NCI-H146 treated with DMSO at 0.1 percent for 48 hours (cell line): ENCODE results near the gene E2F4.
A peak's percentile ranks its signal among the peaks of the same experiment; 100 is the strongest.

Experiments used
- DNase-seq: peaks from one replicate; lab custom pipeline; 2025; ENCODE audit not compliant: unreplicated experiment; lab: John Stamatoyannopoulos, UW

Gene E2F4

DNA sequence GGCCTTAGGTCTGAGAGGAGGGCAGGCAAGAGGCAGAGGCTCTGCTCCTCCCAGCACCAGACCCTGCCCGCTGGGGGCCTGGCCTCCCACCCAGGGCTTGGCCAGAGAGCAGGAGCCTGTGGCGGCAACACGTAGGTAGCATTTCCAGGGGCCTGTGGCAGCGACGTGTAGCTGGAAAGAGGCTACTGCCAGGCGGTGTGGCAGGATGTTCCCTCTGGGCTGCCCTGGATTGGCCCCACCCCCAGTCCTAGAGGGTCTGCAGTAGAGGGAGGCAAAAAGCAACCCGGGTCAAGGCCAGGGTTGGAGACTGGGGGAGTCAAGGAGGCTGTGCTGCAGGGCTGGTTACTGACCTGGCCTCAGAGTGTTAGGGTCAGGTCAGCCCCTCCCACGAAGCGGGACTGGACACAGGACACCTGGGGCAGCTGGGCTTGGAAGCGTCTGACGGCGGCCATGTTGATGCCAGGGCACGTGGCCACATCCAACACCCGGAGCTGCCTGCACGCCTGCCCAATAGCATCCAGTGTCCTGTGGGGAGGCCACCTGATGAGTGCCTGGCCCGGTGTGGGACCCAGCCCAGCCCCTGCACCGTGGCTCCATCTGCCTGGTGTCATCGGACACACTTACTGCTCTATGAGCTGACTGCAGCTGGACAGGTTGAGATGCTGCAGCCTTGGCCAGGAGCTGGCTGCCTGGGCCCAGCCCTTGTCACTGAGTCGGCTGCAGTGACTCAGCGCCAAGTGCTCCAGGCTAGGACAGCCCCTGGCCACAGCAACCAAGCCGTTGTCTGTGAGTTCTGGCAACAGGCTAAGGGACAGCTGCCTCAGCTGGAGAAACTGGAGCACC is 15.5 kb downstream of the E2F4 start:
- no peak for DNase-seq

DNA sequence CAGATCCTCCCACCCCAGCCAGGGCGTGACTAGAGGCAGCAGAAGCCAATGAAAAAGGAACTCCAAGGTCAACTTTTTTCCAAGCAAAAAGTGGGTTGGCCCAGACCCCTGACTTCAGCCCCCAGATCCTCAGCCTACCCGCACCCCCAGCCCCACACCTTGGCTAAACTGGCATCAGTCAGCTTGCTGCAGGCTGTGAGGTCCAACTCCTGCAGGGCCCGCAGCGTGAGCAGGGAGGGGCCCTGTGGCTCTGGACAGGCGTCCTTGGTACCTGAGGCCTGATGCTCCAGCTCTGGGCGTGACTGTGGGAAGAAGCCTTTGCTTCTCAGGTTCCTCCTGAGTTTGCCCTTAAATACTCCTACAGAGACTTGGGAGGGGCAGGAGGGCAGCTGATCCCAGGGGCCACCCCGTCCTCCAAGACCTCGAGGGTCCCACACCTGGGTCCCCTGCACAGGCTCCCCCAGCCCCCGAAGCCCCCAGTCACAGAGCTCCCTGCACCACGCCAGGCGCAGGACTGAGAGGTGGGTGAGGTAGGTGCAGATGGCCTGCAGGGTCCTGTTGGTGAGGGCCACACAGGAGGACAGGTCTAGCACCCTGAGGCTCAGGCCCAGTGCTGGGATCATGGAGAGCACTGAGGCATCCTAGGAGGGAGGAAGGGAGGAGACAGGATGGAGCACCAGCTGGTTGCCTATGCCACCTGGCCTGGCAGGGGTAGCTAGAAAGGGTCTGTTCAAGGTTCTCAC is 16.4 kb downstream of the E2F4 start:
- DNase-seq, result no peak

DNA sequence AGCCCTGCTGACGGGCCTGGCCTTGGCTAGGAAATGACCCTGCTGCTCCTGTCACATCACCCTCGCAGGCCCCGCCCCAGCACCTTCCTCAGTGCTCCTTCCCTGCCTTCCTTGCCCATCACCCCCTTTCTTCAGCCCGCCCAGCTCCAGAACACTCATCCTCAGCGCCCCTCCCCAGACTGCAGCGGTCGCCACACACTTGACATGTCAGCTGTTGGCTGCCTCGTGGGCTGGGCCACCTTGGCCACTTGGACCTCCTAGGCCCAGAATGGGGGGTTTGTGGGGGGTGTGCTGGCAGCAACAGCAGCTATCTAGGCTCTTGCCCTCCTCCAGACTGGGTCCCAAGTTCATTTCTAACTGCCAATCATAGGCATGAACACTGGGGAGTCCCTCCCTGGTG is 17.6 kb downstream of the E2F4 start:
- no peak for DNase-seq

DNA sequence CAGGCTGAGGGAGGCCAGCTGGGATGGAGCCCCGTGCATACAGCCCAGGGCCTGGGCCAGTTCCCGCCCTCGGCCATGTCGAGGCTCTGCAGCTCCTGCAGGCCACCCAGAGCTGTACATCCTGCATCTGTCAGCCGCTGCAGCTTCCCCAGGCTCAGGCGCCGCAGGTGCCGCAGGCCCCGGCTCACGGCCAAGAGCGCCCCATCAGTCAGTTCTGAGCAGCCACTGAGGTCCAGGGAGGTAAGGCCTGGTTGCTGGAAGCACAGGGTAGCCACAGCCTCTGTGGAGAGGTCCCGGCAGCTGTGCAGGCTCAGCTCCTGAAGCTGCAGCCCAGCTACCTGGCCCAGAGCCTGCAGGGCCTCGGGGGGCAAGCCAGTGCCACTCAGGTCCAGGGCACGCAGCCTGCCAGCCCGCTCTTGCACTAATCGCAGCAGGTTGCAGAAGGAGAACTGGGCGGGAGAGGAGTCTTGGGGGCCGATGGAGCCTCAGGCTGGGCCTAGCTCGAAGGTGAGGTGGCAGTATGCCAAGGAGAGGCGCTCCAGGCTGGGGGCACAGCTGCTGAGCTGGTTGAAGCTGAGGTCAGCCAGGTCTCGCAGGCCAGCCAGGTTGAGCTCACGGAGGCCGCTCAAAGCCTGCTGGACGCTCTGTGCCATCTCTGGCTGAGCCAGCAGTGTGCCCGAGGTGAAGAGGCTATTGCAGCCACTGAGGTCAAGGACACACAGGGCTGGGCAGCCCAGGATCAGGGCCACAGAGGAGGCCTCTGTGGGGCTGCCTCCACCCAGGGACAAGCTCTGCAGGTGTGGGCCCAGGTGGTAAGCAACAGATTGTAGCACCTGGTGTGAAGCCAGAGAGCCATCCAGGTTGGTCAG is 18.3 kb downstream of the E2F4 start:
- no peak for DNase-seq

DNA sequence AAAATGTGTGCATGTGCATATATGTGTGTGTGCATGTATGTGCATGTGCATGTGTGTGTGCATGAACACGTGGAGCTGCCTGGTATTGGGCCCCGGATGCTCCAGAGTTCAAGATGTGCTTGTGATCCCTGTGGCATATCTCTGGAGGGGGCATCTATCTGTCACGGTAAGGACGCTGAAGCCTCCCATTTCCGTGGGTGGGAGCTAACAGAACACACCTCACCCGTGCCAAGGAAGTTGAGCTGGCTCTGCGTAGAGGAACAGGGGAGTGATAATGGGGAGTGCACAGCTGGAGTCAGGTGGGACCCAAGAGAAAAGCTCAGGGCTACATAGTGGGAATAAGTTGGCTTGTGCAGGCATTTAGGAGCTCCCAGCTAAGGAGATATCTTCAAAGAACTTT is 19.7 kb downstream of the E2F4 start:
- DNase-seq, result no peak

DNA sequence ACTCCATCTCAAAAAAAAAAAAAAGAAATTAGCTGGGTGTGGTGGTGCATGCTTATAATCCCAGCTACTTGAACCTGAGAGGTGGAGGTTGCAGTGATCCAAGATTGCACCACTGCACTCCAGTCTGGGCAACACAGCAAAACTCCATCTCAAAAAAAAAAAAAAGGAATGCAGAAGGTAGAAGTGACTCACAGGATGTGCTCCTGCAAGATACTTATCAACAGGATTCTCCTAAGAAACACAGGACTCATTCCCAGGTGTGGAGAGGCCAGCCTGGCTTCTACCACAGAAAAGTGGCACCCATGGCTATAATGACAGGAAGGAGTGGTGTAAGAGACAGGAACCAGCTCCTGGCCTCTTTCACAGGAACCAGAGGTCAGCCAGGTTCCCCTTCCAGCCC is 20.8 kb downstream of the E2F4 start:
- DNase-seq, result no peak

DNA sequence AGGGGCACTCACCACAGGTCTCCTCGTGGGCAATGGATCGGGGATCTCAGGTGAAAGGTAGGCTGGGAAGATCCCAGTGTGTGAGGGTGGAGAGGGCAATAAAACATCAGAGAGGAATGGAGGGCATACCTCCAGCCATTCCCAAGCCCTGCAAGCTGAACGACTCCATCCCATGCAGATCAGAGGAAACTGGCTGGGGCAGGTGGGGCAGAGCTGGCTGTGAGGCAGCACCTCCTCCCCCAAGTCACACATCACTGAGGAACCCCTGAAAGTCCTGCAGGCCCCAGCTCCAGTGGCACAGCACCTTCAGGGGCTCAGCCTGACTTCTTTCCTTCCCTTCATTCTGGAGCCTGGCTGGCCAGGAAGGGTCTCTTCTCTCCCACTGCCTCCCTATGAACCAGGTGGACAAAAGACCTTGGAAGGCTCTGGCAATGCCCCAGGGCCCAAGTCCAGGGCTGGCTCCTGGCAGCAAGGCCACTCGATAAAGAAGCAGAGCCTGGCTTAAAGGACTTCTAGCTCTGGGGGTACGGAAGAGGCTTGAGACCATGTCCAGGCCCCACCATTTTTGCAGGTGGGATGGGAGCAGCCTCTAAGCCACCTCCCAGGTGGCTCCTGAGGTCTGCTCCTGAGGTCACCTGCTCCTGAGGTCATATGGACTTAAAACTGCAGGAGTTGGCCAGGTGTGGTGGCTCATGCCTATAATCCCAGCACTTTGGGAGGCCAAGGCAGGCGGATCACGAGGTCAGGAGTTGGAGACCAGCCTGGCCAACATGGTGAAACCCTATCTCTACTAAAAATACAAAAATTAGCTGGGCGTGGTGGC is 21.5 kb downstream of the E2F4 start:
- no peak for DNase-seq

DNA sequence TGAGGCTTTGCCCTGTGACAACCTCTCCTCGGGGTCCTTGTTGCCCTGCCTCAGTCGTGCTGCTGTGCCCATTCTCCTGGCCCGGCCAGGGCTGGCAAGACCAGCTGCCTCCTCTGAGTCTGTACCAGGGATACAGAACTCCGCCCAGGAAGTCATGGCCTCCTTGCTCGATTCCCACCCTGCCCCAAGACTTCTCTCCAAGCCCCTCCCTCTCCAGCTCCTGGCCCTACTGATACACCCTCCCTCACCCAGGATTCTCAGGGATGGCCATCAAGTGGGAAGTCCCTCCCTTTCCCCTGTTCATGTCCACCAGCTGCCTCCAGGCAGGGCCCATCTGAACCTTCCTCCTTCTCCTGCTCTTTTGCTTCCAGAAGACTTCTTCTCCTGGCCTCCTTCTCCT is 23.8 kb downstream of the E2F4 start:
- no peak for DNase-seq

DNA sequence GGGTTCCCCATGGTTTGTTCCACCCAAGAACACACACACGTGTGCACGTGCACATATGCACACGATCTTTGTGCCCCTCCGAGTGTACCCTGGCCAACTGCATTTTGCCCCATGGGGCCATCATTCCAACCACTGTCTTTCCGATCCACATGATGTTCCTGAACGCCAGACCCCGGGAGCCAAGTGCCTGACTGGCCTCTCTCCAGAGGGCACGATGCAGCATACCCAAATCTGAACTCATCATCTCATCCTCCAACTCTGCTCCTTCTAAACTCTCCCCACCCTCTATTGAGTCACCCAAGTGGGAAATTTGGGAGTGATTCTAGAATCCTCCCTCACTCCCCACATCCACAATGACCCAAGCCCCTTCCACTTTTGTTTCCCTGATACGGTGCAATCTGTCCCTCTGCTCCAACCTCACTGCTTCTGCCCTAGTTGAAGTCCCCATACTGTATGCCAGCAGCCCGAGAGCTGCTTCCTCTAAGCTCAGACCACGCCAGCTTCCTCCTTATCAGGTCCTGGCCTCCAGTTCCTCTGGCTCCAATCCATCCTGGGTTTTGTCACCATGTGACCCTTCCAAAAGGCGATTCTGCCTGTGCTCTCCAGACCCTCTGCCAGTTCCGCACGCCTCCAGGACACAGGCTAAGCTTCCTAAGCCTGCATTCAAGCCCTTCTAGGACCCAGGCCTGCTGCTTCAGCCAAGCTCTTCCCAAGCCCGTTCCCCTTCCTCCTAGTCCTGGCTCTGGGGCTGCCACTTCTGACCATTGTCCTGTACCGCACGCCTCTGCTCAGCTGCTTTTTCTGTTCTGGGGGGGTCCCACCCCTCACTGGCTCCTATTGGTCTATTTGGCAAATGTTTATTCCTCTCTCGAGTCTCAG is 24.9 kb downstream of the E2F4 start:
- no peak for DNase-seq

DNA sequence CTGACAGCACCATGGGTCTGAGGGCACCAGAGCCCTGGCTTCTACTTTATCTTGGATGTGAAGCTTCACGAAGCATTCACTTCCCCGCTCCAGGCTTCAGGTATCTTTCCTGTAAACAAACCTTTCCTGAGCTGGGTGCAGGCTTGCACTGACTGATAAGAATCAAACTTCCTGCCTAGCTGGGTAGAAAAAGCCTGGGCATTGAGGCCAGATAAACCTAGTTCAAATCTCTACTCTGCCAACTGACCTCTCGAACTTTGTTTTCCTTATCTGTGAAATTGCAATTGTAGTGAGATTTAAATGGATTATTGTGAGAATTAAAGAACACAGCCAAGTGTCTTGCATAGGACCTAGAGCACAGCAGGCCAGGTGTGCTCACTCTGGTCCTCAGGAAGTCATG is 32.0 kb downstream of the E2F4 start:
- DNase-seq, result no peak

DNA sequence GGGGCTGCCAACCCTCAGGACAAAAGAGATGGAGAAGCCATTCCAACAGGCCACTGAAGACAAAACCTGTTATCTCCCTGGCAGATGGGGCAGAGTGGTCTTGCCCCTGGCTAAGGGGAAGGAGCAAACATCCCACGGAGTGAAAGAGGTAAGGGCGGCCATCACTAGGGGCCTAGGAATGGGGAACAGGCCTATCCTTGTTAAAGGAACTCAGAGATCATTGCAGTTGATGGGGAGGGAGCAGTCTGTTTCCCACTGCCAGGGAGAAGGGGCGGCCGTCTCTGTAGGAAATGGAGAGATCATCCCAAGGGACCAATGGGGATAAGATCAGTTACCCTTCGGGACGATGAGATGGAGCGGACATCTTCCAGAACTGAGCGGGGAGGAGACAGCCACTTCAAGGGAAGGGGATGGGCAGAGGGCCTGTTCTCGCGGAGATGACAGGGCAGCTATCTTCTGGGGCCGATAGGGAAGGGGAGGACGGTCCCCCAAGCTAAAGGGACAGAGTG is 34.4 kb downstream of the E2F4 start:
- DNase-seq, result no peak

DNA sequence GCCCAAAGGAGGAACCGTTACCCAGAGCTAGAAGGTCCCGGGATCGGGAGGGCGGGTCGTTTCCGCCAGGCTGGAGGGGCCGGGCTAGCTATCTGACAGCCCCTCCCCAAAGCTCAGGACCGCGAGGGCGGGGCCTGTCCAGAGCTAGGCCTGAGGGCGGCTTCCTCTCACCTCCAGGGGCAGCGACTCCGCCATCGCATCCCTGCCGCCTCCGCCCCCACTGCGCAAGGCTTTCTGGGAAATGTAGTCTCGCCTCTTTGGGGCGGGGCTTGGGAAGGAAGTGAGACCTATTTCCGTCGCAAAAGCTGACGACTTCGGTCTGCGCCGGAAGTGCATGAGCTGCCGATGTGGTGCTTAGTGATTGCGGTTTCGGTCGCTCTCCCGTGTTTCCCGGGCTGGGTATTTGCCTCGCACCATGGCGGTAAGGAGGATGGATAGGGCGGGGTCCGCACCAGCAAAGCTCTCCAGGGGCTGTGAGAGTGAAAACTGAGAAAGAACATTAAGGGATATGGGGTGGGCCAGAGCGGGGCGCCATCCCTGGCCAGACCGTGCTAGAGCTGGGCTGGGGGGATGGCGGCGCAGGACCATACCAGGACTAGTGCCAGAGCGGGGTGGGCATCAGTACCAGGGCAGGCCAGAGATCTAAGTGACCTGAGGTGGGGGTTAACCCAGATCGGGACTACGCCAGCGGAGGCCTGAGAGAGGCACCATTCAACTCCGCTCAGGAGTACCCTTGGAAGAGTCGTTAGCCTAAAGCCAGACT is 35.0 kb downstream of the E2F4 start, which contains the start of gene TMEM208:
TMEM208 (plus strand) TSS at position 327 of the 763 bp plus-strand sequence; CDS start at position 416, 89 bp downstream.
- DNase-seq, result peak; percentile 84

DNA sequence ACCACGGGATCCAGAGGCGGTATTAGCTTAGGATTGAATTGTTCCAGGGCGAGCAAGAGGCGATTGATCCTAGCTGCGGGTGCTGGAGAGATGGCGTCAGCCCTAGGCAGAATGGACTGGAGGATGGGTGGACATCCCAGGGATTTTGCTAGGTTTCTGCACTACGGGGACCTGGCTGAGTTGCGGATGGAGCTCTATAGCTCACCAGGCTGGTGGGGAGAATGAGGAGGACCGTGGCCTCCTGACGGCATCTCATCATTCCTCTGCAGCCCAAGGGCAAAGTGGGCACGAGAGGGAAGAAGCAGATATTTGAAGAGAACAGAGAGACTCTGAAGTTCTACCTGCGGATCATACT is 35.6 kb downstream of the E2F4 start:
- DNase-seq, result no peak

DNA sequence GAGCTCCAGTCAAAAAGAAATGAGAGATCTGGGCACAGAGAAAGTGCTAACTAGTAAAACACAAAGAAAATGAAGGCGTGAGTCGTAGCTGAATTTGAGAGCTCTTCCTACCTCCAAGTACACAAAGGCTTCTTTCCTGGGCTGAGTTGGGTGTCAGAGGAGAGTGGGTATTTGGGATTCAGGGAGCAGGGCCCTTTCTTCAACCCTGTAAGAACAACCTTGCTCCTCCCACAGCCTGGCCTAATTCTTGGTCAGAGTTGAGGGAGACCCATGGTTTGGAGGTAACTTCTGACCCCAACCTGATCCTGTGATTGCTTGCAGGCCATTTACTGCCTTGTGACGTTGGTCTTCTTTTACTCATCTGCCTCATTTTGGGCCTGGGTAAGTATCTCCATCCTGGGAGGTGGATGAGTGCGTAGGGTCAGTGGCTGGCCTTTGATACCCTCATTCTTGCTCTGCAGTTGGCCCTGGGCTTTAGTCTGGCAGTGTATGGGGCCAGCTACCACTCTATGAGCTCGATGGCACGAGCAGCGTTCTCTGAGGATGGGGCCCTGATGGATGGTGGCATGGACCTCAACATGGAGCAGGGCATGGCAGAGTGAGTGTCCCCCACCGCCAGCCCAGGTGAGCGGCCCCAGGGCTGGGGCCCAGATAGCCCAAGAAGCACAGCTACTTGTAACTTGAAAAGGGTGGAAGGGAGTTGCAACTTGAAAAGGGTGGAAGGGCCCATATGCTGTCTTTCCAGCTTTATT is 36.3 kb downstream of the E2F4 start:
- DNase-seq, result no peak

DNA sequence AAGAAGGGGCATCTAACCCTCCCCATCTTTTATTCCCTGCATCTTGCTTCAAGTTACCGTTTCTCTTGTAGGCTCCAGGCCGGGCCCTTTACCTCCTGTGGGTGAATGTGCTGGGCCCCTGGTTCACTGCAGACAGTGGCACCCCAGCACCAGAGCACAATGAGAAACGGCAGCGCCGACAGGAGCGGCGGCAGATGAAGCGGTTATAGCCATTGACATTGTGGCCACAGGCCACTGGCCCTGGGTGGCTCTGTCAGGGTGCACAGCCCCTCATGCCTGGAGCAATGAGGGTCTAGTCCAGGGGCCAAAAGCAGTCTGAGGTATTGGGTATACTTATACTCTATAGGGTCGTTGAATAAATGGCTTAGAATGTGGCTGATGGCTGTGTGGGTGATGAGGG is 37.0 kb downstream of the E2F4 start:
- no peak for DNase-seq

DNA sequence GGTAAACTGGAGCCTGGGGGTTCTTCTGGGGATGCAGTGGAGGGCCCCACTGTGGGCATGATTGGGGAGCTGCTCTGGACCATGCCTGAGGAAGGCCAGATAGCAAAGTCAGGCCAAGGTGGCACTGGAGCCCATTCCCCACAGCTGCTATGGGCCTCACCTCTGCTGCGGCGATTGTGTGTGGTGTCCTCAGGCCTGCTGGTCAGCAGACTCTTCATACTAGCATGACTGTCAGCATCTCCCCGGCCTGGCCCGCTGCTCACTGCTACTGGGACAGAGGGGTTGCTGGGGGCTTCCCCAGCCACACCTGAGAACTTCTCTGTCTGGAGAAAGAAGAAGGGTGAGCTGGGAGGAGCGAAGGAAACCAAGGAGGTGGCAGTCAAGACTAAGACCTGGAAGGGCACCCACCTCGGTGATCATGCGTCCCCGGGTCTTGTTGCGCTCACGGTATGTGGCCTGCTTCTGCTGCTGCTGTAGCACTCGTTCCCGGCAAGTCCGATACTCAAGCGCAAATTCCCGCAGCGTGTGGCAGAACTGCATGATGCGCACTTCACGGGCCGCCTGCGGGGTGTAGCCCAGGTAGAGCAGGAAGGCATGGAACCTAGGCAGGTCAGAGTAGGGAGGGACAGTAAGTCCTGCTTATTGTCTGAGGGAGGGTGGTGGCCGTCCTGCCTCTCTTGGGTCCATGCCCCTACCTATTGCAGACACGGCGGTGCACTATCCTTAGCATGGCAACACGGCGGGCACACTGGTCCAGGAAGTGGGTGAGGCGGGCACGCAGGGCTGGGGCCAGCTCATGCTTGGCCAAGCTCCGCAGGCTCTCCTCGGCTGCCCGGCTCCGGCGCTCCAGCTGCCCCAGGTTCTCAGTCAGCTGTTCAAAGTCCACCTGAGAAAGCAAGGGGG is 38.2 kb downstream of the E2F4 start:
- no peak for DNase-seq
